ENCODE results near the gene MTHFD1. TPM values are rescaled to one million over a fixed set of nuclear protein-coding genes. Genes with fewer than 3 reads are reported as not detected.

MTHFD1 gene
- total RNA-seq, 1 experiment from 2014 or later, result 153 TPM

DNA sequence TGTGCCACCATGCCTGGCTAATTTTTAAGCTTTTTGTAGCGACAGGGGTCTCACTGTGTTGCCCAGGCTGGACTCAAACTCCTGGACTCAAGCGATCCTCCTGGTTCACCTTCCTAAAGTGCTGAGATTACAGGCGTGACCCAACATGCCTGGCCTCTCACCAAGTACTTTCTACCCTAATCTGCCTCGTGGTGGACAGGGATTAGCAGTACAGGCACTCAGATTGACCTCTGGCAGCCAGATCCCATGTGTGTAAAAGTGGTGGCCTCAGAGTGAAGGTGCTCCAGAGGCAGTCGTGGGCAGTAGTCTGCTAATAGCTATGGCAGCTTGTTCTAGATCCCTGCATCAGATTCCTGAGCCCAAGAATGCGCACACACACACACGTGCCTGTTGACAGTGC lies 30.9 kb downstream of the MTHFD1 start (continued):
- TF ChIP-seq REST (IDR thresholded peaks at IDR 0.05; ENCODE audit: low read depth) (no peak), SRF (IDR thresholded peaks at IDR 0.05; ENCODE audit: low read depth) (no peak), EGR1 (IDR thresholded peaks at IDR 0.05; ENCODE audit: low read depth) (no peak), TCF7L2 (IDR thresholded peaks at IDR 0.05; ENCODE audit: borderline replicate concordance, extremely low read depth, insufficient read depth, insufficient read length) (no peak)
- TF ChIP-seq, protein P1, sequence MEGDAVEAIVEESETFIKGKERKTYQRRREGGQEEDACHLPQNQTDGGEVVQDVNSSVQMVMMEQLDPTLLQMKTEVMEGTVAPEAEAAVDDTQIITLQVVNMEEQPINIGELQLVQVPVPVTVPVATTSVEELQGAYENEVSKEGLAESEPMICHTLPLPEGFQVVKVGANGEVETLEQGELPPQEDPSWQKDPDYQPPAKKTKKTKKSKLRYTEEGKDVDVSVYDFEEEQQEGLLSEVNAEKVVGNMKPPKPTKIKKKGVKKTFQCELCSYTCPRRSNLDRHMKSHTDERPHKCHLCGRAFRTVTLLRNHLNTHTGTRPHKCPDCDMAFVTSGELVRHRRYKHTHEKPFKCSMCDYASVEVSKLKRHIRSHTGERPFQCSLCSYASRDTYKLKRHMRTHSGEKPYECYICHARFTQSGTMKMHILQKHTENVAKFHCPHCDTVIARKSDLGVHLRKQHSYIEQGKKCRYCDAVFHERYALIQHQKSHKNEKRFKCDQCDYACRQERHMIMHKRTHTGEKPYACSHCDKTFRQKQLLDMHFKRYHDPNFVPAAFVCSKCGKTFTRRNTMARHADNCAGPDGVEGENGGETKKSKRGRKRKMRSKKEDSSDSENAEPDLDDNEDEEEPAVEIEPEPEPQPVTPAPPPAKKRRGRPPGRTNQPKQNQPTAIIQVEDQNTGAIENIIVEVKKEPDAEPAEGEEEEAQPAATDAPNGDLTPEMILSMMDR (IDR thresholded peaks at IDR 0.05 in 2 of 3, conservative IDR thresholded peaks at IDR 0.05 in 1 of 3; ENCODE audit: borderline replicate concordance in 1 of 3, insufficient read depth in 1 of 3, low read depth in 2 of 3, low read length in 2 of 3), result no peak

GRCh38 chr14:64421166-64421565 lies 33.0 kb downstream of the MTHFD1 start:
- no peaks in the 10 kb centered on the region for H3K9me2 ChIP-seq (ENCODE audit: insufficient read depth)
- no peak overlapping the region for H2AFZ ChIP-seq (ENCODE audit: low read depth, low read length, poor library complexity, severe bottlenecking)
- no peaks in the 10 kb centered on the region for H3K9me3 ChIP-seq (ENCODE audit: control insufficient read depth in 1 of 2, insufficient read depth in 1 of 2, low read depth in 1 of 2, low read length in 2 of 2)
- DNase-seq (ENCODE audit: low read depth, low spot score) (no peak), ATAC-seq (peak; percentile 74)
- intact Hi-C loops (cut with micrococcal nuclease), result no loop called here
- H4K20me1 ChIP-seq (ENCODE audit: insufficient read depth), result no peaks in the 10 kb centered on the region
- peak overlapping the region; percentile 31 for H3K27ac ChIP-seq (ENCODE audit: low read depth, low read length)
- 0 out of 2 replicates have a peak overlapping the region, but pooled peaks have one; percentile 2 for H3K9ac ChIP-seq (ENCODE audit: low read length)
- peaks cover 22 to 54% of the 10 kb centered on the region in 2 experiments; a peak in 3 of 4 replicates for H3K36me3 ChIP-seq (ENCODE audit: control insufficient read depth in 1 of 2, insufficient read depth in 2 of 2, low read length in 2 of 2)
- H3K27me3 ChIP-seq (ENCODE audit: insufficient read depth, low read length), result no peaks in the 10 kb centered on the region
- CTCF ChIA-PET, result interaction anchor here (1.7 kb wide), 1 partner anchor 9 kb away, joined by 21 read pairs; no protein-coding TSS in a partner anchor
- H3K79me2 ChIP-seq (ENCODE audit: insufficient read depth, low read length), result no peaks in the 10 kb centered on the region
- peak overlapping the region; percentile 56 for H3K4me2 ChIP-seq (ENCODE audit: low read length)
- H3K4me3 ChIP-seq (replicated peaks in 1 of 2; ENCODE audit: low read depth in 1 of 2, low read length in 2 of 2), result no peak overlapping the region
- RAD21 ChIA-PET (ENCODE audit: low non-redundant PET in 1 of 2, low total read pairs in 2 of 2, uncharacterized antibody in 2 of 2, unreplicated experiment in 2 of 2), result interaction anchor here in 1 of 2 experiments (0.7 kb wide), 1 partner anchor 9 kb away, joined by 3 read pairs; no protein-coding TSS in a partner anchor
- POLR2A ChIA-PET, result no interaction called here
- BruUV-seq (replicated peaks), result no TSS peak
- H3K4me1 ChIP-seq (ENCODE audit: control insufficient read depth in 1 of 2, insufficient read depth in 2 of 2, low read length in 2 of 2), result peaks cover 8 to 13% of the 10 kb centered on the region in 2 experiments
- TF ChIP-seq SP1 (IDR thresholded peaks at IDR 0.05; ENCODE audit: low read depth) (no peak), POLR2AphosphoS5 (IDR thresholded peaks at IDR 0.05; ENCODE audit: low read depth, low read length) (no peak), YY1 (IDR thresholded peaks at IDR 0.05; ENCODE audit: extremely low read depth, insufficient replicate concordance, low read depth, low read length) (no peak), JUND (IDR thresholded peaks at IDR 0.05) (no peak), SIN3A (IDR thresholded peaks at IDR 0.05; ENCODE audit: low read depth) (no peak), ZBTB33 (IDR thresholded peaks at IDR 0.05; ENCODE audit: extremely low read depth, insufficient replicate concordance, low read length) (no peak), CEBPB (IDR thresholded peaks at IDR 0.05; ENCODE audit: low read depth) (no peak), ZFX (IDR thresholded peaks at IDR 0.05) (no peak), ZNF274 (IDR thresholded peaks at IDR 0.05; ENCODE audit: low read depth, low read length) (no peak), POLR2A (IDR thresholded peaks at IDR 0.05; ENCODE audit: borderline replicate concordance, extremely low read depth, insufficient read depth, insufficient read length) (no peak), SRF (IDR thresholded peaks at IDR 0.05; ENCODE audit: low read depth) (no peak), CBX3 (IDR thresholded peaks at IDR 0.05; ENCODE audit: low read depth) (no peak)
